HG03045 (cell line): ENCODE data around the gene SCGB3A2.

Experiments
- ATAC-seq: cut with Tn5 transposase; IDR thresholded peaks from one replicate; pipeline ENCODE4 v1.9.1; 2021; ENCODE audit warnings: mild to moderate bottlenecking, moderate library complexity; ENCODE audit not compliant: unreplicated experiment

The SCGB3A2 gene, protein sequence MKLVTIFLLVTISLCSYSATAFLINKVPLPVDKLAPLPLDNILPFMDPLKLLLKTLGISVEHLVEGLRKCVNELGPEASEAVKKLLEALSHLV

DNA sequence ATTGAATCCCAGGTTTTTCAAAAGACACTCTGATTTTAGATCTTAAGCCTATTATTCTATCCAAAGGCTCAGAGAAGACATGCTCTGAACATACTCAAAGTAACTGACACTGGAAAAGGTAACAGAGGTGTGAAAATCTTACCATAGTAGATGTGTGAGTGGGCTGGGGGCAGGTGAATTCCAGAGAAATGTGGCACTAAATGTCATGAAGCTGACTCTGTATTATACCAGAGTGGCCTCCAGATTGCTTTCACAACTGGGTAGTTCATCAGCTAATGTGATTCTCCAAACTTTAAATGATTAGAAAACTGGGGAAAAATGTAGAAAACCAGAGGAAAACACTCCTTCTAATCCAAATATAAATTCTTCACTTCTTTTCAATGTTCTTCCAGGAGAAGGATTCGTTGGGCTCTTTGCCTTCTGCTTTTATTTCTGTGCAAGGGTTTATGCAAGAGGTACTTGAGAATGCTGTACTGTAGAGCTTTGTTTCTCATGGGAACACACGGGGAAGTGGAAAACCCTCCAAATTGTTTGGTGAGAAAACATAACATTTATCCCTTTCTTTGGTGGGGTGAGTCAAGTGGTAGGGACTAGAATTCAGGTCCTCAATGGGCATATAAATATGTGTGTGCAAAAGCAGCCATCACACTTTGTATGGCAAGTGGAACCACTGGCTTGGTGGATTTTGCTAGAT is at the start of gene SCGB3A2:
Gene SCGB3A2 (plus strand): TSS at position 646 of the 694 bp plus-strand sequence. CDS start 93 bp downstream, outside the sequence.
- no peak for ATAC-seq

DNA sequence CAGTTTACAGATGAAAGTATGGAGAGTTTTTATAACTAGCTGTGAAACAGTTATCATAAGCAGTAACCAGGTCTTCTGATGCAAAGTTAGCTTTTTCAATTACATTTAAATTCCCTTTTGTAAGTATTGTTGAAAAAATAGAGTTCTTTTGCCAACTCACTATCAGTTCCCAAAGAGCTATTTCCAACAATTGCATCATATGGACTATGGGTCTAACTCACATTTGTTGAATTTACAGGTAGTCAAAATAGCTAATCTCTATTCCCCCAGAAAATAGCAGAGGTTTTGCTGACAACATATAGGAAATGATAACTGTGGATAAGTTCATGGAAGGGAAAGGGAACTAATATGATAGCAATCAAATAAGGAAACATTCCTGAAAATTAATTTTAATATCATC is 48.5 kb upstream of the SCGB3A2 start:
- ATAC-seq = no peak

DNA sequence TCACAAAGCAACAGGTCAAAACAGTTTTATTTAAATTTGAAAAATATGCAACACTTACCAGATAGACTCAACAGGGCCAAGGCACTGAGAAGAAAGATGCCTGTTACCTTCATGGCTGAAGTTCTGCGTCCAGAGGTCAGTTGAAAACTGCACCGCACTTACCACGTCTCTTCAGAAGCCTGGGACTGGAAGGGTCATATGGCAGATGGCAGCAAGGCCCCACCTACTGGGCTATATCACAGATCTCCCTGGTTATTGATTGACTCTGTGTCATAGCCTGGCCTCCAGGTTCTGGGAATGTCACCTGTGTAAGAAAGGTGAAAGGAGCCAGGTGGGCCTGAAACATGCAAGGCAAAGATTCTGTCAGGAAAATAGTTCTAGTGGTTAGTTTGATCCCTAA is 47.0 kb upstream of the SCGB3A2 start, which contains the start of gene SPINK1:
Gene SPINK1 (minus strand): TSS at position 207 of the 400 bp plus-strand sequence. CDS start 94 bp downstream, at position 113.
- ATAC-seq = no peak

DNA sequence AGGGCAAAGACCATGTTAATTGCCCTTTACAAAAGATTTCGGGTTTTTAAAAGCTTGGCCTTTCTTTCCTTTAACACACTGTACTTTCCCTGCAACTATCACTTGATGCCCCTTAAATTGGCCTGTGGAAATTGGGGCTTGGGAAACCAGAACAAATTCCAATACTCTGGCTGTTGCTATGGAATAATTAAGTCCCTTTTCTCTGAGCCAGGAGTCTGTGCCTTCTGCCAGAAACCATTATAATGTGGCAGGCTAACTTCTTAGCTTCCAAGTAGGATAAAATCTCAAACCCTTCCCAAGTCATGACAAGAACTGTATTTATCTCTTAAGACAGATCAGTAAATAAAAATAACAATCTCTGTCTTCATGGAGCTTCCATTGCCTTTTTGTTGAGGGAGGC is 46.0 kb upstream of the SCGB3A2 start:
- no peak for ATAC-seq

DNA sequence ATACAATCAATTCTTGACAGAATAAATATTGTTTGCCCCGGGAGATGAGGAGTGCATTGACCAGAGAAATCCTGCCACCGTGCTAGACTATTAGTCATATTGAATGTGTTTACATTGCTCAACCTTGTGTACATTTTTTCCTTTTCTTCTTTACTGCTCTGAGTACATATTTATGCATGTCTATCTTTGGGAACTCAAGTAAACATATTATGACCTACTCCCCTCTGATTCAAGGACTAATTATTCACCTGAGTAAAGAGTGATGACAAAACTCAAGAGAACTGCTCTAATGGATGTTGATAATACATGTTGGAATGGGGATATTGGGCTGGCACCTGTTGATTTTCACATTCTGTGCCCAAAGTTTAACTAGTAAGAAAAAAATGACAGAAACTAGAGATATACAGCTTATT is 43.1 kb upstream of the SCGB3A2 start:
- no peak for ATAC-seq

DNA sequence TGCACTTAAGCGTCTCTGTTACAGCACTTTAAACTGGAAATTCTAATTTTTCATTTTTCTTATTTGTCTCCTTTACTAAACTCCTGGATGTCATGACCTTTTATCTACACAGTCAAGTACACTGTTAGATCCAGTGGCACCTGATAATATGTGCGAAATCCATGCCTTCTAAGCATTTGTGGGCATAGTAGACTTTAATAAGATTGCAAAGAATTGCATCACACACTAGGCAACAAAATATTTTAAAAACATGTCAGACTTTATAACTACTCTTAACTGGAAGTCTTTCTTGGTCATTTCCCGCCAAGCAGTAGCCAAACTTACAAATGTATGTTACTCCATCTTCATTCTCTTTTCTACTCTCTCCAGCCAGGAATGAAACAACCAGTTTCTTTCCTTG is 42.1 kb upstream of the SCGB3A2 start:
- no peak for ATAC-seq

DNA sequence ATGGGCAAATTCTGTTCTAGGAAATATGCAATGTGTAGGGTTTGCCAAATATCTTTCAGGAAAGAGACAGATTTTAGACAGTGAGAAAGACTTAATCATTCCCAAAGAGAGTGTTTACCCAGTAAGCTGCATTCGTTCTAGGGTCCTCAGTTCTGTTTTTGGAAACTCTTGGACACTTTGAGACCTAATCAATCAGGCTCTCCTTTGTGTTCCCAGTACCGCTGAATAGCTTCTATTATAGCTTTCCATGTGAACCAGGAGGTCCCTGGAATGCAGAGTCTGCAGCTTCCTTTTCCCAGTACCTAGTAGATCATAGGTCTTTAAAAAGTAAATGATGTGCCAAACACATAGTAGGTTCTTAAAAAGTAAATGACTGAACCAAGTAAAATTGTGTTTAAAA is 35.6 kb upstream of the SCGB3A2 start:
- ATAC-seq = no peak

DNA sequence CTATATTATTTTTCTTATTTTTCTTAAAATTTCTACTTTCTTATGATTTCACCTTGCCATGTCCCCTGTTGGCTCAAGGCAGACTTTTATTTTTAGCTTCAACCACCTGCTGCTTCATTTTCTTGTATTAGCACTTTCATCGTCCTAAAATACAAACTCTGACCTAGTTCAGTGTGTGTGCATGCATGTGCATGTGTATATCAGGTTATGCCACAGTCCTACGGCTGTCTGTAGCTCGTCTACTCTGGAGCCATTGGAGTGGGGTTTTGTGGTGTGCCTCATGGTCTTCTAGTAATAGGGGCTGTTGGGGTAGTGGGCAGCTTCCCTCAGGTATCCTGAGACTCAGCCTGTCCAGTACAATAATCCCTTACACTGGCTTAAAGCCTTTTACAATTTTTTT is 33.7 kb upstream of the SCGB3A2 start:
- no peak for ATAC-seq

DNA sequence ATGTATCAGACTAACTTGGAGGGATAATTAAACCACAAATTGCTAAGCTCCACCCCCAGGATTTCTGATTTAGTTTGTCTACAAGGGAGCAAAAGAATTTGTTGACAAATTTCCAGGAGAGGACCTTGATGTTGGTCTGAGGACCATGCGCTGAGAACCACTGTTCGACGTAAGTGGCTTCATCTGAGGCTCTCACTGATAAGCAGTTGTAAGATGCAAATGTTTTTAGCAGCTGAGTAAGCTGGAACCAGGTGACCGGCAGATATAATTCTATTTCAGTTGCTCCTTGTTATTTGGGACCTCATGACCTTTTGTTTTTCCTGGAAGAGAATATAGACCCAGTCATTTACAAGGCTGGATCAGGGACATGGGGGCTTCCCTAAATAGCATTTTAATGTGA is 32.9 kb upstream of the SCGB3A2 start:
- ATAC-seq = no peak

DNA sequence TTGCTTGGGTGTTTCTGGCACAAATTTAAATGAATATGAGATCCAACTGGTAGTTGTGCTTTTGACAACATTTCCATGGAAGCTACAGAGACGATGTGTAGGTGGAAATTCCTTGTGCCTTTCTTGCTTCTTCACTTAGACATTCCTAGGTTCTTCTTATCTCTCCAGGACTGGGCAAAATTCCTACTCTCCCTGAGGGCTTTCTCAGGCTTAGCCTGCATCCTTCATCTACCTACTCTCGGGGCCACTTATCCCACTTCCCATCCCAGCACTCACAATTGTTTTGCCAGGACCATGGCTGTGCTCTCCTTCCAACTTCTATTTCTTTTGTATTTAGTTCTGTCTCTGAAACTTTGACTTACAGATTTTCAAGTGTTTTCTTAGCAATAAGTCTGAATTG is 29.3 kb upstream of the SCGB3A2 start:
- ATAC-seq = no peak

DNA sequence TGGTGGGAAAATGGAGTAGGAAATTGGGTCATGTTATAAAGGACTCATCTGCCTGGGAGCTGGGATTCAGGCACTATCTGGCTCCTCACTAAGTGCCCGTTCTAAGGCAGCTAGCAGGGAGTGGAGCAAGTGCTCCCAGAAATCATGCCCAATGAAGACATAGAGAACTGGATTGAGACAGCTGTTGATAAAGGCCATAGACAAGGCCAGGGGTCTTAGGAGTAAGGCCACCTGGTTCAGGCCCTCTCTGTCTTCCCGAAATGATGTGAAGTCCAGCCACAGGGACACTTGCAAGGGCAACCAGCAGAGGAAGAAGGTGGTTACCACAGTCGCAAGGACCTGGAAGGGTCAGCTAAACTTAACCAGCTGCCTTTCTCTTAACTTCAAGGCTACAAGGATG is 26.9 kb upstream of the SCGB3A2 start:
- ATAC-seq = no peak

DNA sequence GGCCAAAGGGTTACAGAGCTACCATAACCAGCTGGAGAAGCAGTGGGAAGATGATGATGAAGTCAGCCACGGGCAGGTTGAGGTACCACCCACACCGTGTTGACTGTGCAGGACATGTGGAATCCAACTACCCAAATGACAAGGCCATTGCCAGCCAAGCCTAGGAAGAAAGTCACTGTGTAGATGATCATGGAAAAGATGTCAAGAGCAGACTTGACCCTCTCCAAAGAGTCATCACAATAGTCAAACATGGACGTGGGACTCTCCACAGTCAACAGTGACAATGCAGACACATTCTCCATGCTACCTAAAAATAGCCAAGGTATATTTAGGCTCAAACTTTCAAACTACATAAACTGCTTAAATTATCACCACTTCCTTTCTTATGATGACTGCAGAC is 26.1 kb upstream of the SCGB3A2 start:
- no peak for ATAC-seq

DNA sequence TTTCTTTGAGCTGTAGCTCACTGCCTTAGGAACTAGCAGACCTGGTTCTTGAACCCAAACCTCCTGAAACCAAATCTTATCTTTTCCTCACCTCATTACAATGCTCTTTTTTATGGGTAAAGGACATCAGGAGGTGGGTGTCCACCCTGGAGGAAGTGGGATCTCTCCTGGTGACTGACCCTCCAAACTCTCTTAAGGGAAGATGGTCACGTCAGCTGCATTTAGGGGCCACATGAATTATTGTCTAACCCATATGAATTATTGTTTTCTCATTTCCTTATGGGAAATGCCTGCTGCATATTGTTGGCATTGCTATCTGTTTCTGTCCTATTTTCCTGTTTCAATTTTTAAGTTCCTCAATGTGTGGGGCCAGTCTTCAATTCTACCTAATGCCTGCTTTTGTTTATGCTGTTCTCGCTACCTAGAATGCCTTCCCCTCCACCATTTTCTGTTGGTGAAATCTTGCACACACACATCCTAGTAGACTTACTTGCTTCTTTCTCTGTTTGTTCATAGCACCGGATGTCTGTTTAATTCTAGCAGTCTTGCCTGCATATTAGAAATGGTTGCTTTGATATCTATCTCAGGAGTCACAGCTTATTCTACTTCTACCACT is 25.0 kb upstream of the SCGB3A2 start:
- ATAC-seq = no peak

DNA sequence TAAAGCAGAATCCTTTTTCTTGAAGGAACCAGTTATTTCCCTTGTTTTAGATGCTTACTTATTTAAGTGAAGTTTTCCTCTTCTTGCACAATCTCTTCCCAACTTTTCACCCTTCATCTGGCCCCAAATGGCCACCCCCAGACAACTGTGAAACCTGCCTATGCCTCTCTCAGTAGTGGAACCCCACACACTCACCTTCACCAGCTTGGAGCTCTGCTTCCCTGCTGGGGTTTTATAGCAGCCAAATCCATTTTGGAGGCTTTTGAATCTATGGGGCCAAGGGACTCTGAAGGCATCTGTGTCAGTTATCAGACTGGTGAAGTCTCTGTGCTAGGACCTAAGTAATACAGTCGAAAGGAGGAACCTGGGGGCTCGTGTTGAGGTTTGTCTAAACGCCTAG is 24.2 kb upstream of the SCGB3A2 start:
- no peak for ATAC-seq

DNA sequence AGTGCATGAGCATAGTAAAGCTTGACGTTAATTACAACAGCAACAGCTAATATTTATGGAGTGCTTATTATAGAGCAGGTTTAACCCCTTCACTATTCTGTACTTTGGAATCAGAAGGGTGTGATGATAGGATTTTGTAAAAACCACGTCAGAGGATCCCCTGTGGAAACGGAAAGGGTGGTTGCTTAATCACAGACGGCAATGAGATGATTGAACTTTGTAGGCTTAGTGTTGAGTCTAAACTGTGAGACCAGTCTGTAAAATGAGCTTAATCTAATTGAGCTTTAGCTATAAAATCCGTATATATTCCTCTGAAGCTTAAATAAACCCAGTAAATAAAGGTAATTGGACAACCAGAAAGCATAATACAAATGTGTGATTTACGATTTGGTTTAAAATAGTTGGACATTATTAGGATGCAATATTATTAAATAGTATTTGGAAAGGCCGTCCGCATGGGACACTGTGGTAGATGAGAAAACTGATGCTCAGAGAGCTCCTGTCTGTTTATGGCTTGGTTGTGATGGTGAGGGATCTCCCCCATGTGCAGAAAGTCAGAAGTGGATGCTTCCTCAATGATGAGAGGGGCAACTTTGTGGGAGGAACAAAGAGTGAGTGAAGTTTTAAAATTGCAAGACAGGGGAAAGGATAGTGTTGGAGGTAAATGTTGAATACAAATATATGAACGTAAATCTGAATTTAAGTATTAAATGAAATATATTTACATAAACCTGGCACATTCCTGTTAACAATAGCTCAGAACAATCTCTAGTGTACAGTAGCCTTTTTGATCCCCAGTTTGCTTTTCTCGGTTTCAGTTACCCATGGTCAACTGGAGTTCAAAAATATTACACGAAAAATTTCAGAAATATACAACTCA is 23.4 kb upstream of the SCGB3A2 start:
- no peak for ATAC-seq

DNA sequence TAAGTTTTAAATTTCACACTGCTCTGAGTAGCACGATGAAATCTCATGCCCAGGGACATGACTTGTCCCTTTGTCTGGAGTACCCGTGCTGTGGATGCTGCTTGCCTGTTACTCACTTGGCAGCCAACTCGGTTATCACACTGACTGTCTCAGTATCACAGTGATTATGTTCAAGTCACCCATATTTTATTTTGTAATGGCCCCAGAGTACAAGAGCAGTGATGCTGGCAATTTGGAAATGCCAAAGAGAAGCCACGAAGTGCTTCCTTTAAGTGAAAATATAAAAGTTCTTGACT is 22.8 kb upstream of the SCGB3A2 start:
- ATAC-seq = no peak

DNA sequence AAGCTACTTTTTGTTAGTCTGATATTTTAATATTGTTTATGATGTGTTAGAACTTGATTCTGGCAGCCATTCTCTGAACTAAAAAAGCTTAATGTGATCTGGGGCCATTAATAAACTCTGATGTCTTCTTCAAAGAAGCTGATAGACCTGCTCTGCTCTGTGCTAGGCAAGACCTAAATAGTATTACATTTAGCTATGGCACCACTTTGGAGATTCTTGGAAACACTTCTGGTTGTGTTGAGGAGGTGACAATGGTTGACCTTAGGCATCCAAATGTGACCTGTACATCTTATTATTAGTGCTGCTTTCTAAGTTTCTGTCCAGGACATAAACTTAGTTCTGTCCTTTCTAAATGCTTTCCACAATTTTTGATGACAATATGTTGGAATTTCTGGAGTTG is 21.7 kb upstream of the SCGB3A2 start:
- ATAC-seq = no peak

DNA sequence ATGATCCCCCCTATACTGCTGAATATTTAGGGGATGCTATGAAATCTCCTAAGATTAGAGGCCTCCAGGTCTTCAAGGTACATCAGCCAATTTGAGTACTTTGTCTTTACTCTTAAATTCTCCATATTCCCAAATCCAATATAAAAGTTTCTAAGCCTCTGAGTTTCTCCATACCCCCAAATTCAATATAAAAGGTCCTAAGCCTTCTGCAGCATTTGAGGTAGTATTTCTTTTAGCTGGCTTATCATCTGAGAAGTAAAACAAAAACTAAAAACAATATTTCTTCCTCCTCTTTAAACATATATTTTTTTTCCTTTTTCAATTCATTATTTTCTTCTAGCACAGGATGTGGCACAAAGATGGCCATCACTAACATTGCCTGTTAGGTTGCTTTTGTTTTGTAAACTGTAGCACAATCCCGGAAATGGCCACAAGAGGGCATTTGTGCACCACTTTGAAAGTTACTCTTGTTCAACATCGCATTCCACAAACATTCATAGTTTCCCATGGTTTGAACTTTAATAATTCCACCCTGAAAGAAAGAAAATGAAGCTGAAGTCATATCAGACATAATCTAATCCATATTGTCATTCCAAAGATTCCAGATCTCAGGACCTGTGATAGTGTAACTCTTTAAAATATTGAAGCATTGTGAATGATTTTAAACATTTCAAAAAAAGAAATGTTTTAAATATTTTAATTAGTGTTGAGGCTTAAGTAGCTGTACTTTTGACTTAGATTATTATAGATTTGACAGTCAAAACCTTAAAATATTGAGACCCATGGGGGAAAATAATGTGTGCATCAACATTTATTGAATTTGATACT is 21.0 kb upstream of the SCGB3A2 start:
- ATAC-seq = peak; percentile 72

DNA sequence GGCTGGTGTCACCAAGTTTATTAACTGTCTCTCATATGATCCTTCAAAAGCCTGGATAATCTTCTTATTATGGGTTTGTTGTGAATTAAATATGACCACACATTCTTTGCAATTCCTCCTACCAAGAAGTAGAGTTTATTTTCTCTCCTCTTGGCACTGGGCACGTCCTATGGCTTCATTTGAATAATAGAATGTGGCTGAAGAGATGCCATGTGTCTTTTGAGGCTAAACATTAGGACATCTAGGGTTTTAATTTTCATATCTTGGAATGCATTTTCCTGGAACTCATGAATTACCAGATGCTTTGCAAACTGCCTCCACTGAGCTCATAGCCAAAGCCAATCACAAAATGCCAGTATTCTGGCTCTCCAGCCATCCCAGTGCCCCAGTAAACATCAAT is 19.9 kb upstream of the SCGB3A2 start:
- no peak for ATAC-seq

DNA sequence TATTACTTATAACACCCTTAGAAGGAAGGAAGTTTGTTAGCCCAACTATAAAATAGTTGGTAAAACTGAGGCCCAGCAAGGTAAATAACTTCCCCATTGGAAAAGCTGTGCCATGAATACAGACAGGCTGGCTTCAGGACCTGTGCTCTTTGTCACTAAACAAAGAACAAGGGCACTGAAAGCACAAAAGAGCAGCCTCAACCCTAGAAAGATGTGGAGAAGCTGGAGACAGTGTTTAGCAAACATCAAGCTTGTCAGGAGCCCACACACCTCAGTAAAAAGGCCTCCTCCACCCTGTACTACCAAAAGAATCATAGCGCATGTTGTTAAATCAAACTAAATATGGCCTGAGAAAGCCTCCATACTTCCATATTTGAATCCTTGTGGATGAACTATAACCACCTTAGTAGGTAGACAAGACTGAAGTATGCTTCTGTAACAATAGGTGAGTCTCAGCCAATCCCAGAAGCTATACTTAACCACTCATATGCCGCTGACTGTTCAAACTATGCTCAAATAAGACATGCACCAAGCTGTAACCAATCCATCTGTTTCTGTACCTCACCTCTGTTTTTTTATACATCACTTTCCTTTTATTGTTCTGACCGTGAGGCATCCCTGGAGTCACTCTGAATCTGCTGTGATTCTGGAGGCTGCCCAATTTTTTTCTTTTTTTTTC is 18.4 kb upstream of the SCGB3A2 start:
- ATAC-seq = no peak
